ENCODE measurements around the gene PLA2R1.

The PLA2R1 gene

GRCh38 chr2:160087854-160088745 is 25.7 kb upstream of the PLA2R1 start:
- H3K36me3 ChIP-seq (ENCODE audit: control insufficient read depth, insufficient read depth, low read length), result no peaks in the 10 kb centered on the region
- no peak overlapping the region for H3K4me3 ChIP-seq (ENCODE audit: low read depth, low read length)
- H3K9ac ChIP-seq (ENCODE audit: low read length), result no peak overlapping the region
- peaks cover 81% of the 10 kb centered on the region for H3K9me3 ChIP-seq (ENCODE audit: control insufficient read depth, insufficient read depth, low read depth, low read length)
- no peaks in the 10 kb centered on the region for H3K4me1 ChIP-seq (ENCODE audit: control insufficient read depth, insufficient read depth, low read length)
- H3K27me3 ChIP-seq (ENCODE audit: control insufficient read depth, insufficient read depth, low read length), result no peaks in the 10 kb centered on the region
- no peak overlapping the region for H3K27ac ChIP-seq (ENCODE audit: low read depth, low read length)

GRCh38 chr2:160085662-160086061 is 23.2 kb upstream of the PLA2R1 start:
- Histone ChIP-seq H3K27me3 (ENCODE audit: control insufficient read depth, insufficient read depth, low read length) (no peaks in the 10 kb centered on the region), H3K4me3 (ENCODE audit: low read depth, low read length) (no peak overlapping the region), H3K4me1 (ENCODE audit: control insufficient read depth, insufficient read depth, low read length) (no peaks in the 10 kb centered on the region), H3K9ac (ENCODE audit: low read length) (no peak overlapping the region), H3K36me3 (ENCODE audit: control insufficient read depth, insufficient read depth, low read length) (no peaks in the 10 kb centered on the region), H3K9me3 (ENCODE audit: control insufficient read depth, insufficient read depth, low read depth, low read length) (peaks cover 62% of the 10 kb centered on the region), H3K27ac (ENCODE audit: low read depth, low read length) (no peak overlapping the region)

- Histone ChIP-seq H3K36me3 (ENCODE audit: control insufficient read depth, insufficient read depth, low read length) (no peaks in the 10 kb centered on the region), H3K27ac (ENCODE audit: low read depth, low read length) (no peak overlapping the region), H3K27me3 (ENCODE audit: control insufficient read depth, insufficient read depth, low read length) (no peaks in the 10 kb centered on the region)
Measured at GRCh38 chr2:160077912-160078810, 15.7 kb upstream of the PLA2R1 start.

GRCh38 chr2:160076914-160077313 is 14.5 kb upstream of the PLA2R1 start:
- no peak overlapping the region for H3K4me3 ChIP-seq (ENCODE audit: low read depth, low read length)
- H3K36me3 ChIP-seq (ENCODE audit: control insufficient read depth, insufficient read depth, low read length), result no peaks in the 10 kb centered on the region
- no peak overlapping the region for H3K9ac ChIP-seq (ENCODE audit: low read length)
- H3K27me3 ChIP-seq (ENCODE audit: control insufficient read depth, insufficient read depth, low read length), result no peaks in the 10 kb centered on the region
- H3K4me1 ChIP-seq (ENCODE audit: control insufficient read depth, insufficient read depth, low read length), result no peaks in the 10 kb centered on the region
- peaks cover 24% of the 10 kb centered on the region; the same call in 1 of the 2 replicates for H3K9me3 ChIP-seq (ENCODE audit: control insufficient read depth, insufficient read depth, low read depth, low read length)
- no peak overlapping the region for H3K27ac ChIP-seq (ENCODE audit: low read depth, low read length)

More at GRCh38 chr2:160077912-160078810, 15.7 kb upstream of the PLA2R1 start:
- no peak overlapping the region for H3K4me3 ChIP-seq (ENCODE audit: low read depth, low read length)
- H3K9me3 ChIP-seq (ENCODE audit: control insufficient read depth, insufficient read depth, low read depth, low read length), result peaks cover 24% of the 10 kb centered on the region; the same call in 1 of the 2 replicates
- no peaks in the 10 kb centered on the region for H3K4me1 ChIP-seq (ENCODE audit: control insufficient read depth, insufficient read depth, low read length)
- no peak overlapping the region for H3K9ac ChIP-seq (ENCODE audit: low read length)

- Histone ChIP-seq H3K4me3 (ENCODE audit: low read depth, low read length) (no peak overlapping the region), H3K9ac (ENCODE audit: low read length) (no peak overlapping the region), H3K27ac (ENCODE audit: low read depth, low read length) (no peak overlapping the region), H3K27me3 (ENCODE audit: control insufficient read depth, insufficient read depth, low read length) (no peaks in the 10 kb centered on the region), H3K36me3 (ENCODE audit: control insufficient read depth, insufficient read depth, low read length) (no peaks in the 10 kb centered on the region), H3K9me3 (ENCODE audit: control insufficient read depth, insufficient read depth, low read depth, low read length) (peaks cover 24% of the 10 kb centered on the region; the same call in 1 of the 2 replicates), H3K4me1 (ENCODE audit: control insufficient read depth, insufficient read depth, low read length) (no peaks in the 10 kb centered on the region)
Measured at GRCh38 chr2:160076241-160076640, 13.8 kb upstream of the PLA2R1 start.

GRCh38 chr2:160075171-160075570 is 12.8 kb upstream of the PLA2R1 start:
- H3K27ac ChIP-seq (ENCODE audit: low read depth, low read length), result no peak overlapping the region
- peaks cover 23% of the 10 kb centered on the region; the same call in 1 of the 2 replicates for H3K9me3 ChIP-seq (ENCODE audit: control insufficient read depth, insufficient read depth, low read depth, low read length)

GRCh38 chr2:160073284-160073888 is 11.0 kb upstream of the PLA2R1 start:
- H3K27ac ChIP-seq (ENCODE audit: low read depth, low read length), result no peak overlapping the region
- H3K27me3 ChIP-seq (ENCODE audit: control insufficient read depth, insufficient read depth, low read length), result no peaks in the 10 kb centered on the region
- H3K36me3 ChIP-seq (ENCODE audit: control insufficient read depth, insufficient read depth, low read length), result no peaks in the 10 kb centered on the region
- H3K9ac ChIP-seq (ENCODE audit: low read length), result no peak overlapping the region
- H3K9me3 ChIP-seq (ENCODE audit: control insufficient read depth, insufficient read depth, low read depth, low read length), result peaks cover 20% of the 10 kb centered on the region
- no peak overlapping the region for H3K4me3 ChIP-seq (ENCODE audit: low read depth, low read length)
- no peaks in the 10 kb centered on the region for H3K4me1 ChIP-seq (ENCODE audit: control insufficient read depth, insufficient read depth, low read length)

More at GRCh38 chr2:160075171-160075570, 12.8 kb upstream of the PLA2R1 start:
- no peaks in the 10 kb centered on the region for H3K36me3 ChIP-seq (ENCODE audit: control insufficient read depth, insufficient read depth, low read length)
- H3K4me1 ChIP-seq (ENCODE audit: control insufficient read depth, insufficient read depth, low read length), result no peaks in the 10 kb centered on the region
- H3K4me3 ChIP-seq (ENCODE audit: low read depth, low read length), result no peak overlapping the region
- H3K9ac ChIP-seq (ENCODE audit: low read length), result no peak overlapping the region
- H3K27me3 ChIP-seq (ENCODE audit: control insufficient read depth, insufficient read depth, low read length), result no peaks in the 10 kb centered on the region

GRCh38 chr2:160068906-160069305 is 6.5 kb upstream of the PLA2R1 start:
- Histone ChIP-seq H3K27me3 (ENCODE audit: control insufficient read depth, insufficient read depth, low read length) (no peaks in the 10 kb centered on the region), H3K27ac (ENCODE audit: low read depth, low read length) (no peak overlapping the region), H3K4me1 (ENCODE audit: control insufficient read depth, insufficient read depth, low read length) (no peaks in the 10 kb centered on the region), H3K36me3 (ENCODE audit: control insufficient read depth, insufficient read depth, low read length) (no peaks in the 10 kb centered on the region), H3K9ac (ENCODE audit: low read length) (no peak overlapping the region), H3K9me3 (ENCODE audit: control insufficient read depth, insufficient read depth, low read depth, low read length) (peaks cover 20% of the 10 kb centered on the region), H3K4me3 (ENCODE audit: low read depth, low read length) (no peak overlapping the region)

- Histone ChIP-seq H3K9me3 (ENCODE audit: control insufficient read depth, insufficient read depth, low read depth, low read length) (peaks cover 15% of the 10 kb centered on the region), H3K36me3 (ENCODE audit: control insufficient read depth, insufficient read depth, low read length) (no peaks in the 10 kb centered on the region), H3K4me1 (ENCODE audit: control insufficient read depth, insufficient read depth, low read length) (peaks cover 8% of the 10 kb centered on the region), H3K9ac (ENCODE audit: low read length) (no peak overlapping the region), H3K27ac (ENCODE audit: low read depth, low read length) (no peak overlapping the region), H3K27me3 (ENCODE audit: control insufficient read depth, insufficient read depth, low read length) (peaks cover 24% of the 10 kb centered on the region), H3K4me3 (ENCODE audit: low read depth, low read length) (no peak overlapping the region)
Measured at GRCh38 chr2:160064916-160065315, 2.5 kb upstream of the PLA2R1 start.

- Histone ChIP-seq H3K27ac (ENCODE audit: low read depth, low read length) (no peak overlapping the region), H3K4me3 (ENCODE audit: low read depth, low read length) (no peak overlapping the region), H3K27me3 (ENCODE audit: control insufficient read depth, insufficient read depth, low read length) (peaks cover 24% of the 10 kb centered on the region), H3K4me1 (ENCODE audit: control insufficient read depth, insufficient read depth, low read length) (peaks cover 8% of the 10 kb centered on the region), H3K36me3 (ENCODE audit: control insufficient read depth, insufficient read depth, low read length) (no peaks in the 10 kb centered on the region), H3K9me3 (ENCODE audit: control insufficient read depth, insufficient read depth, low read depth, low read length) (peaks cover 11% of the 10 kb centered on the region), H3K9ac (ENCODE audit: low read length) (no peak overlapping the region)
Measured at GRCh38 chr2:160063879-160064612, 1.6 kb upstream of the PLA2R1 start.

All from HUES6 (cell line).